Limb (tissue), 2 donors: Measurements from ENCODE around the gene TMUB1.

Source experiments
- DNase-seq, 2 donors: peaks; one replicate each; pipeline ENCODE4 v3.0.0-alpha.2; 2016; ENCODE audit errors: extremely low spot score in 2 of 2

Gene TMUB1, protein sequence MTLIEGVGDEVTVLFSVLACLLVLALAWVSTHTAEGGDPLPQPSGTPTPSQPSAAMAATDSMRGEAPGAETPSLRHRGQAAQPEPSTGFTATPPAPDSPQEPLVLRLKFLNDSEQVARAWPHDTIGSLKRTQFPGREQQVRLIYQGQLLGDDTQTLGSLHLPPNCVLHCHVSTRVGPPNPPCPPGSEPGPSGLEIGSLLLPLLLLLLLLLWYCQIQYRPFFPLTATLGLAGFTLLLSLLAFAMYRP

DNA sequence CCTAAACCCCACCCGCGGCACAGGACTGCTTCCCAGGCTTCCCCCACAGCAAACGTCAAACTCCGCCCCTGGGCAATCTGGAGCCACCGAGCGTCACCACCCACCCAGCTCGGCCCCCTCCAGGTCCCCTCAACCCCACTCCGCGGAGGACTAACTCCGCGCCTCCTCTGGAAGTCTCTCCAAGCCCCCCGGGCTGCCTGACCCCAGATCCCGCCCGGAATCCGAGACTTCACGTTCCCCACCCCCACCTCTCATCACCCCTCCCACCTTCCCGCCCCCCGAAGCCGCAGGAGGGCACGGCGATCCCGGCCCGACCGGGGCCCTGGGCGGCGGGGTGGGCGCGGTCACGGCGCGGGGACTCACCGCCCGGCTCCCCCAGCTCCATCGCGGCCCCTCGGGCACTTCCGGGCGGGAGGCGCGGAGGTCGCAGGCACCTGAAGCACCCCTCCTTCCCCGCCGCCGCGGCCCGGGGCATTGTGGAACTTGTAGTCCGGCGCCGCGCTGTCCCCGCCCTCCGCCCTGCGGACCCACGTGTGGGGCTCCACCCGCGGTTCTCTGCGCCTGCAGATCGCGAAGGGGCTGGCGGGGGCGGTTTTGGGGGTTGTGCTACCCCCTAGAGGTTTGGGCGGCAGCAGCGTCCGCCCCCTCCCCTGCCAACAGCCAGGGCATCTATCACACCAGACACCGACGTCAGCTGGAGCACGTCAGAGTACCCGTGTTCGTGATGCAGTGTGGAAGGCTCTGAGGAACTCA lies at the start of gene TMUB1:
Gene TMUB1 (minus strand): TSS at position 423 of the 753 bp plus-strand sequence. CDS start 930 bp downstream, outside the sequence.
- DNase-seq = peak in 1 of 2 donors; percentile 88

DNA sequence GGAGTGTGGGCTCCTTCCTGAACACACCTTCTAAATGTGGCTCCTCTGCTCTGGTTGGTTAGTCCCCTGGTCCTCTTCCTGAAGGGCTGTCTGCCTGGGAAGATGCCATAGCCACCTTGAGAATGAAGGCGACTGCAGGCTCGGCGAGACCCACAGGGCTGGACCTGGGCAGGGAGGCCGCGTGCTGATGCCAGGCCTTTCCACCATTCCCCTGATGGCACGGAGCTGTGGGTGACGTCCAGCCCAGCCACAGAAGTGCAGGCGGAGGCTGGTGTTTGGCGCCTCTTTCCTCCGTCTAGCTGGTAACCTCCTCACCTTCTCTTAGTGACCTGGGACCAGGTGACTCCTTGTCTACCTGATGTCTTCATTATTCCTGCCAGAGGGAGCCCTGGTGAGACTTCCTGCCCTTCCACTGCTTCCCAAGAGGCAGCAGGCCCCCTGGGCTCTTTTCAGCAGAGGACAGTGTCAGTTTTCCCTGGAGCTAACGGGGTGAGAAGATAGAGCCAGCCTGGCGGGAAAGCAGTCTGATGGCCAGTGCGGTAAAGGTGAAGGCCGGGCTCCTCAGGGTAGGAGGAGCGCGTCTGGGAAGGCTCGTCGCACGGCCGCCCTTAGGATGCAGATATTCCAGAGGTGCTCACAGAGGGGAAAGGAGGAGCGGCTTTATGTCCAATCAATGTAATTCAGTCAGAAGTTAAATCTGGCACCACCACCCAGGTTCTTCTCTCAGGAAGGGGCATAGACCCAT lies 49.3 kb upstream of the TMUB1 start:
- DNase-seq = no peak

DNA sequence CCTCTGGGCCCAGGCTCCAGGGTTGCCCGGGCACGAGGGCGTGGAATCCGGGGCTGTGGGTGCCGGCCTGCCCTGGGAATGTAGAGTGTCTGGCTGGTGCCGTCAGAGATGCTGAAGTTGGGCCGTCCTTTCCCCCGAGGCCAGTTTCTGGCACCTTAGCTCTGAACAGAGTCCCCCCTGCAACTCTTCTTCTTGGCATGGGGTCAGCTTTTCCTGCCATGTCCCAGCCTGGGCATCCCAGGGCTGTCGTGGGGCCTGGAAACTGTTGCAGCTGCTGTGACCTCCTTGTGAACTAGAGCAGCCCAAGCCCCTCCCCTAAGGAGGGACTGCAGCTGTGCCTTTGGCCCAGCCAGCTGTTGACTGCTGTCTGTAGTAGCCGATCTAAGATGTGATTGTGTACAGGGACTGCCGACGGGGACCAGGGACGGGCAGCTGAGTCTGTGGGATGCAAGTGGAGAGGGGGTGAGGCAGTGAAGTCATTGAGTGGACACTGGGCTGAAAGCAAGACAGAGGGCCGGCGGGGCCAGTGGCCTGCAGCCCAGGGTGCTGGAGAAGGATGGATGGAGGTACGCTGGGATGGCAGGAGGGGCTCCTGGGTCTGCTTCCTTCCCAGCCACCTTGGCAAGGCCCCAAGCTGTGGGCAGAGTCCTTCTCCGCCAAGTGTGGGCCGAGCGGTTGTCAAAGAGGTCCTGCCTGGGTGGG lies 48.5 kb upstream of the TMUB1 start:
- peak; percentile 61 to 74 for DNase-seq

DNA sequence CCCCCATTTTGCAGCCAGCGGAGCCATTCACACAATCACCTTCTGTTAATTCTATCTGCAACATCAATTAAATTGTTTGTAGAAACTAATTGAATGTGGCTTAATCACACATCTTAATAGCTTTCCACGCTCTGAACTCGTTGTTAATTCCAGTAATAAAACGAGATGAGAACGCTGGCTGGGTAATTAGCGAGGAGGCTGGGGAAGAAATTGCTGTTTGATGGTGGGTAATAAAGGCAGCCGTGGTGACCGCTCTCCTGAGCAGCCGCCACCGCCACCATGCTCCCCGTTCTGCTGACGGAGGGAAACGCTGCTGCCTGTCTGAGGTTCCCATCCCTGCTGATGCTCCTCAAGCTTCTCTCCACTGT lies 47.9 kb upstream of the TMUB1 start:
- DNase-seq = peak in 1 of 2 donors; percentile 45

DNA sequence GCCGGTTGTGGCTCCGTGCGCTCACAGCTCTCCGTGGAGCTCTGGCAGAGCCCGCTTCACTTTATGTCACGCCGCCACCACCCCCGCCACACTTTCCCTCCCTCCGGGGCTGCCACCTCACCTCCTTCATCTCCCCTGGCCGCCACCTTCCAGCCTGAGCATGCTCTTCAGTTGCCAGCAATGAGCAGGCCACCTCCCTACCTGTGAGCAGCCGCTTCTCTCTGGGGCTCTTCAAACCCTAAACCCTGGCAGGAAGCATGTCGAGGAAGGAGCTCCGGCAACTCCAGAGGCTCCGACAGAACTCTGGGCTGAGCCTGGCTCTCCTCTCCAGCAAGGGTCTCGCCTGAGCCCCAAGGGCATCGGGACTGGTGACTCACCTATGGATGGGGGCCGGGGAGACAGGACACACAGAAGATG lies 47.5 kb upstream of the TMUB1 start:
- DNase-seq = peak in 1 of 2 donors; percentile 41

DNA sequence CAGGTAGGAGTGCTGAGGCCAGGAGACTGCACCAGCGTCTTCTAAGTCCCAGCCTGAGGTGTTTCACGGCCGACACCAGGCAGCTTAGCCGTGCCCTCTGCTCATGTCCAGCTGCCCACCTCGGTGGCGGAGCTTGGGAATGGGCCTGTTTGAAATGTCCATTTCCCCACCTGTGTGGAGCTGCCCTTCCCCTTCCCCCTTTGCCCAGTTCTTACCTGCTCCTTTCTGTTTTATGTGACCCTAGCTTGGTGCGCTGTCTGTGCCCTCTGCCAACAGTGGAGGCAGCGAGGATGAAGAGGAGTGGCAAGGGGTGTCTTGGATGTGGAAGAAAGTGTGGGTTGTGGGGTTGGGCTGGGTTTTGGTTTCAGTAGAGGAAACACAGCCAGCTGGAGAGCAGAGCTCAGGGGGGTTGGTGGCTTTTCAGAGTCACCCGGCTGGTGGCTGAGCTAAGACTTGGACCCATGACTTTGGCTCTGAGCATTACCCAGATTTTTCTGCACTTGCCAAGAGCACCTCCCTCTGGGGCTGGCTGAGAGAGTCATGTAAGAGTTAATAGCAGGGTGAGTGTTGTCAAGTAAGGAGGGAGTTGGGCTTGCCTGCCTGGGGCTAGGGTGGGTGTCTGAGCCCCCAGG lies 46.8 kb upstream of the TMUB1 start:
- DNase-seq = no peak

DNA sequence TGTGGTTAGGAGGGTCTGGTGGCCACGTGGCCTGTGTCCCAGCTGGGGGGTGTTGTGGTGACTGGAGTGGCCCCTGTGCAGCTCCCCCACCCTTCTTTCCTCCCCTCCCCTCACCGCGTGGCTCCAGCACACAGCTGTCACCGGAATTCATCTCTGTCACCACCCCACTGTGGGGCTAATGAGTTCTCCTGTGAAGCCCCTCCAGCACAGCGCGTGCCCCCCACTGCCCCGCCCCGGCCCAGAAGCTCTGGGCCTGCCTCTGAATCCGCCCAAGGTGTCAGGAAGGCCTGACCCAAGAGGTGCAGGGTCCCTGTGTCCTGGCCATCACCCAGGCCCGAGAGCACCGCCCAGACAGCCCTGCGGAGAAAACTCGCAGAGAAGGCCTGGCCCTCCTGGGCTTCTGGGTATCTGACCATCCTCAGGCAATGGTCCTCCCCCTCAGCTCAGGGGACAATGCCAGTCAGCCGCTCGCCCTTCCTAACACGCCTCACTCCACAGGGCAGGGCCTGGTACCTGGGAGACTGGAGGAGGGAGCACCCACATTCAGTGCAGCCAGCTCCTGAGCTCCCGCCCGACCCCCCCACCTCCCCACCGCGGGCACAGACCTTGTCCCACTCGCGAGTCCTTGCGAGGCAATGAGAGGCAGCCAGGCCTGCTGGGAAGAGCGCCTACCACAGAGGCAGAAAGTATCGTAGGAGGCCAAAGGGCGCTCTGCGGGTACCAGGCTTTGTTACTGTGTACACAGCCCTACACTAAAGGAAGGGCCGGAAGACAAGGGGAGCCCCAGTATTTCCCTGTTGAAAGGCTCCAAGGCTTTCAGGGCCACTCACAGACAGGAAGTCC lies 46.0 kb upstream of the TMUB1 start:
- no peak for DNase-seq

DNA sequence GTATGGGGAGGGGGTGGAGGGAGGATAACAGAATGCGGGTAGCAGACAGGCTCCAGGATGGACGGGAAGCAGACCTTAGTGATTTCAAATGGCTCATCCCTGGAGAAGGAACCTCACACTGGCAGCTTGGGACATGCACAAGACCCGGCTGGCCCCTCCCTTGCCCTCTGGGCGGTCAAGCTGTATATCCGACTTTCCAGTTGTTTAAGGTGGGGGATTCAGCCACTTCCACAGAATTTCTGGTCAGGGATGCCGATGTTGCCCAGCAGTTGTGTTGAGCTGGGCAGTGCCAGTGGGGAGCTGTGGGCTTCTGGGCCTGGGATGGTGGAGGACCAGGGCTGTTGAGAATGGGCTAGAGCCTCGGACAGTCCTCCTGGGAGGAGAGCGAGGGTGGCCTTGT lies 45.4 kb upstream of the TMUB1 start:
- no peak for DNase-seq

DNA sequence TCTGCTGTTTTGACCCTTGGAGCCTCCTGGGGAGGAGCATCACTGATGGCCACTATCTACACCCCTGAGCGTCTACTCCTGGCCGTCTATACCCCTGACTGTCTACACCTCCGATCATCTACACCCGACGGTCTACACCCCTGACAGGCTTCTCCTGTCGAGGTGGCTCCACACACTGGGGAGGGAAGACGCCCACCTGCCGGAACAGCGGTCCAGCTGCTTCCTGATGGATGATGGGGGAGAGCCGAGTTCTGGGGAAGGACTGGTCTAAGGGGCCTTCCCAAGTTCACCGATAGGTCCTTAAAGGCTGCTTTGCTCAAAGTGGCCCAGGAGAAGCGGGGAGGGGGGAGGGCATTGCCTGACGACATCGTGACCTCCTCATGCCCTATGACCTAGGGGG lies 44.9 kb upstream of the TMUB1 start:
- DNase-seq = no peak

DNA sequence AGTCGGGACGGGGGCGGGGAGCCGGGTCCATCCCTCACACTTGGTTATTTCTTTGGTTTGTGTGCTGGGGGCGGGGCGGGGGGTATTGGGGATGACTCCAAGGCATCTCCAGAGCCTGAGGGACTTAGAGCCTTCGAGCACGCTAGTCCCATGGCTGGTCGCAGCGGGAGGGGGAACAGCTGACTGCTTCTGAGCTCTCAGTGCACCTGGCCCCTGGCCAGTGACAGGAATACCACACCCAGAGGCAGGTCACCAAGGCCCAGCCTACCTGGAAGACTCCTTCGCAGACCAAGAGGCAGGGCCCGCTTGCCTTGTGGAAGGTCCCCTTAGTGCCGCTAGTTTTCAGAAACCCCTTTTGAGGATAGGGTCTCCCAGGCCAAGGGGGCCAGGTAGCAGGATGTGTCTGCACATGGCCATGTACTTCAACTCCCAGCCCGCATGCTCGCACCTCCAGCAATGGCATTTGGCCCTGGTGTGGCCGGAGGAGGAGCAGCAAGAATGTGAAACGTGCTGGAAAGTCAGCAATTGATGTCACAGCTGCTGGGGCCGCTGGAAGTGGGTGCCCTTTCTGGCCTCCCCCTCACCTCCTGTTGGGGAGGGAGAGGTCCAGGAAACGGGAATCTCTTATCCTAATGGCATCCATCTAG lies 43.3 kb upstream of the TMUB1 start:
- DNase-seq = no peak

DNA sequence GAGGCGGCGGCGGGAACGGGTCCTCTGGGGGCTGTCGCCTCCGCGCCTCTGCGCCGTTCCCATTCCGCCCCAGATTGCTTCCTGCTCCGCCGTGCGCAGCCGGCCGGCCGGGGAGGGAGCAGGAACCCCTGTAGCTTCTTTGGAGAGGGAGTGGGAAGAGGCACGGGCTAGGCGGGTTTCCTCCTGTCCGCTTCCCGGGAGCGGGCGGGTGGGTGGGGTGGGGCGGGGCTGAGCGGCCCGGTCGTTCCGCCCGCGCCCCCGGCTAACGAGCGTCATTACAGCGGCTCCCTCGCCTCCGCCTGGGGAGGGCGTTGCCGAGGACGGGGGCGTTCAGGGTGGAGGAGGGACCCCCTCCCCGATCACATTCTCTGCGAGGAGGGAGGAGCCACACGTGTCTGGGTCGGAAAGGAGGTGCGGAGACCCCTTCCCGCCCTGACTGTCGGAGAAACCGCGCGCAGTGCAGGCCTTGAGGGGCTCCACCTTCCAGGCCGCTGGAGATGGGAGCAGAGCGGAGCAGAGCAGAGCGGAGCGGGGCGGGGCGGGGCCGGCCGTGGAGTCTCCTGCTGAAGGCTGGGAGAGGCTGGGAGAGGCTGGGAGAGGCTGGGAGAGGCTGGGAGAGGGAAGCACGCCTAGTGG lies 42.7 kb upstream of the TMUB1 start:
- DNase-seq = peak in 1 of 2 donors; percentile 76

DNA sequence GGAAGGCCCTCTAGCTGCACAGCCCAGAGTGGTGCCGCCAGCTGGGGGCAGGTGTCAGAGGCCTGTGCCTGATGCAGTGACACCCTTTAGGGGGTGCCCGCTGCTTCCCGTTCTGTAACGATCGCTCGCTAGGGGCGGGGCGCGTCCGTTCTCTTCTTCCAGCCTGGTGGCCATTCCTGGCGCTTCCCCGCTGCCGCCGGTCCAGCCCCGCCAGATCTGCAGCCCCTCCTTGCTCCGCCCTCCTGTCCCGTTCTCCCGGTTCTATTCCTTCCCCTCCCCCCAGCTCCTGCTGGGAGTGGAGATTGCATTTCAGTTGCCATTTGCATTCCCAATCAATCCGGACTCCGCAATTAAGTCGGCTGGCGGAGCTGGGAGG lies 42.2 kb upstream of the TMUB1 start:
- DNase-seq = no peak

DNA sequence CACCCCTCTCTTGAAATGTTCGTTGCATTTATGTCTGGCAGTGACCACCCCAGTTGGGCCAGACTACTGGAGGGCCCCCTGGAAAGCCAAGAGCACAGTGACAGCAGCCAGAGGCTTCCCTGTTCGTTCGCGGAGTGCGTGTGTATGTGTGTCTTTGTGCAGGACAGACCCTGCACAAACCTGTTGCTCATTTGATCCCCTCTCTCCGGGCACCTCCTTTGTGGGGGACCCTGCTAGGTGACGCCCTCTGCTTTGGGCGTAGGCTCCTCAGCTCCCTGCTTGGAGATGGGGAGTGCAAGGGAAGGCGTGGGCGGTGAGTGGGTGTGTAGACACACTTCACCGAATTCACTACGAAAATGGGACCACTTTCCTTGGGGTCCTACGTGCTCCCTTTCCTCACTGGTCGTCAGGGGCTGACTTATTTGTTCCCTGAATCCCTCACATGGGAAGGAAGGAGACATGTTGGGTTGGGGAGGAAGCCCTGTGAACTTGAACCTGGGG lies 41.7 kb upstream of the TMUB1 start:
- DNase-seq = no peak

DNA sequence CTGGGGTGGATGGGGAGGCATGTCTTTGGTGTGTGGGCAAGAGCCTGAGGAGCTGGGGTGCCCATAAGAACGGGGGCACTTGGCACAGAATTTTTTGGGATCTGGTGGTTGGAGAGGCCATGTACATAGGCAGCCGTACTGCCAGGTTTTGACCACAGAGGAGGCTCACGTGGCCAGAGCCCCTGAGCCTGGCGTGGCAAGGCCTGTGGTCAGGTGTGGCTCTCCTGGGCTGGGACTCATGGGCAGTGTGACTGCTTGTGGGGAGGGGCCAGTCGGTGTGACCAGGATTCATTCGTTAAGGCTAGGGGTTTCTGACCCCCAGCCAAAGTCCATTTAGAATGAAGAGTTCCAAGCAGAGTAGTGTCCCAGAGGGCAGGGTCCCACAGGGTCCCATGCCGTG lies 41.2 kb upstream of the TMUB1 start:
- DNase-seq = no peak

DNA sequence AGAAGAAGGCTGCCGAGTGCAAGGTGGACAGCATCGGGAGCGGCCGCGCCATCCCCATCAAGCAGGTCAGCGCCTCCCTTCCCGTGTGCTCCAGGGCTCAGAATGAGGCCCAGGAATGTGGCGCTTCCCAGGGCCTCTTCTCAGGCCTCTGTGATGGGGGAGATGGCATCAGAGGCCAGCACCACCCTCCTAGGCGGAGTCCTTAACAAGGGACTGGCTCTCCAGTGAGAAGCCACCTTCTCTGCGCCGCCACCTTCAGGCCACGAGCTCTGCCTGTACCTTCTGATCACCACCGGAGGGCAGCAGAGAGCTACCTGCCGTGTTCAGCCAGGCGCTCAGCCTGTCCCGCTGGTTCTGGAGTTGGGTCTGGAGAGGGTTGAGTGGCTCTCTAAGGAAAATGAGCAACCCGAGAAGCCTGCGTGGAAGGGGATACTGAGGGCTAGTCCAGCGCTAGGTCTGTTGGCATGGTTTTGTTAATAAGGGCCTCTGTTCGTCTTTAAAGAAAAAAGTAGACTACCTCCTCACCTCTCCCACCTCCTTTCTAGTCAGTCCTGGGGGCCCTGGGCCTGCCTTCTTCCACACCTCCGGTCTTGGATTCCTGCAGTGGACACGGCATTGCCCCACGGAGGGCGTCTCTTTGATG lies 40.6 kb upstream of the TMUB1 start:
- peak; percentile 78 to 91 for DNase-seq

DNA sequence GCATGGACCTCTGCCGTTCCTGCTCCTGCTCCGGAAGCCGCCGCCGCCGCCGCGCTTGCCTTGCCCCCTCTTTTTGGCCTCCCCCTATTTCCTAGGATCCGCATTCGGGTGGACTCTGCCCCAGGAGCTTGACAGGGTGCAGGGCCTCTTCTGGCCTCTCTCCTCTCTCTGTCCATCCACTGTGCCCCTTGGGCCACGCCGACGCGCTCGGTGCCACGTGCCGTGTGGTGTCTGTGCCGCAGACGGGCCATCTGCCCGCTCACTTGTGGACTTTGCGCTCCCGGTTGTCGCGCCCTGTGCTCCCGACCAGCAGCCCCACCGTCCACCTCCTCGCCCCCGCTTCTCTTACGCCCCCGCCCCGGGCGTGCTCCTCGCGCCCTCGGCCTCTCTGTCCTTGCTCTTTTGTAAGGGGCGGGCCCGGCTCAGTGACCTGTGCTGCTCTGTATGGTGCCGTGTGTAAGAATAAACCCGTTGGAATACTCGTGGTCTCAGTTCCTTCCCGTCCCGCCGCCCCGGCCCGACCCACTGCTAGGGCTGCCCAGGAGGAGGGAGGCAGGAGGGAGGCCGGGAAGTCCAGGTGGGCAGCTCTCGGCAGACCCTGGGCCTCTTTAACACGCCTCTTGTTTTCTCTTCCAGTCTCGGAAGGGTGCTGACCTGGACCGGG lies 40.0 kb upstream of the TMUB1 start:
- no peak for DNase-seq

DNA sequence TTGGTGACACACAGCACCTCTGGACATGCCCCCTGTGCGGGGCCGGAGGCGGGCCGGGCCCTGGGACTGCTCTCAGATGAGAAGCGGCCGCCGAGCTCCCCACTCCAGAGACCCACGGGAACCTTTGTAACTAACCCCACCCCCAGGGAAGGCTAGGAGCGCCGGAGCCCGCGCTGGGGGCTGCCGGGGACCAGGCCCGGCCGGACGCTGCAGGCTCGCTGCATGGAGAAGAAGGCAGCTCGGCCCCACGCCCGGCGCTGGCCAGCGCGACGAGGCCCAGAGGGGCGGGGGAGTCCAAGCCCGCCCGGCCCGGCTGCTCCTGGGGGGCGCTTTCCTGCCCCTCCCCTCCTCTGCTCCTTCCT lies 39.5 kb upstream of the TMUB1 start:
- DNase-seq = no peak

DNA sequence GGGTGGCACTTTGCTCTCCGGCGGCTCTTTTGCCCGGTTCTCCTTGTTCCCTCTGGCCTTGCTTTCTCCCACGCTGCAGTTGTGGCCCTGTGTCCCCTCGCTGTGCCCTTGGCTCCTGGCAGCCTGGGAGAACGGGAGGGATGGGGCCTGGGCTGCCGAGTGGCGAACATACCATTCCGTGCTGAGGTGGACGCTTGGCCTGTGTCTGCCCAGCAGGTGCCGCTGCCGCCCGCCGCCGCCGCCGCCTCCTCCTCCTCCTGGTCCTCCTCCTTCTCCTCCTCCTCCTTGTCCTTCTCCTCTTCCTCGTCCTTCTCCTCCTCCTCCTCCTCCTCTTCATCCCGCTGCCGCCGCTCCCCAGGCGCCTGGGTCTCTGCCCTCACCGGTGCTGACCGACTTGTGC lies 39.0 kb upstream of the TMUB1 start:
- no peak for DNase-seq
